ELF-1 (cell line): Measurements from ENCODE around the gene FCHSD2.
"Not testable (repeated sequence)": the region's sequence is repeated elsewhere in the genome, so short reads cannot be mapped to it uniquely, and the experiment has no call there.

Experiments used
- DNase-seq: peaks from one replicate; pipeline ENCODE4 v3.0.0-alpha.2; 2016; ENCODE audit warnings: low read depth, low spot score

The FCHSD2 gene

DNA sequence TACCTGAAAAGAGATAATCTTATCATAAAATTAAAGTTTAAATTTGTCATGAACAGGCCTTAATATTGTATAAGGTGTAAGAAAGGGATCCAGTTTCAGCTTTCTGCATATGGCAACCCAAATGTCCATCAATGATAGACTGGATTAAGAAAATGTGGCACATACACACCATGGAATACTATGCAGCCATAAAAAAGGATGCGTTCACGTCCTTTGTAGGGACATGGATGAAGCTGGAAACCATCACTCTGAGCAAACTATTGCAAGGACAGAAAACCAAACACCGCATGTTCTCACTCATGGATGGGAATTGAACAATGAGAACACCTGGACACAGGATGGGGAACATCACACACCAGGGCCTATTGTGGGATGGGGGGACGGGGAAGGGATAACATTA lies 18.2 kb downstream of the FCHSD2 start:
- not testable (repeated sequence) for DNase-seq

DNA sequence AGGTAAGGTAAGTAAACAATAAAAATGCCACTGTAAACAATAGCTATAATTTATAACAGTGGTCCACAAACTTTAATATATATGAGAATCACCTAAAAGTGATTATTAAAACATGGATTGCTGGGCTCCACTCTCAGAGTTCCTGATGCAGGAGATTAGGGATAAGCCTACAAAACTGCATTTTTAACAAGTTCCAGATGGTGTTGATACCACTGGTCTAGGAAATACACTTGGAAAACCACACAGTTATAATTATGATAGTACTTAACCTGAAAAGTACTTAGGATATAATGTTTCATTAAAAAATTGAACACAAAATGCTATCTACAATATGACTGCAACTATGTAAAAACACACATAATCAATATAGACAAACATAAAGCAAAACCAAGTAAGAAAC lies 20.4 kb downstream of the FCHSD2 start:
- no peak for DNase-seq

- DNase-seq, result no peak
These were observed 25.0 kb downstream of the FCHSD2 start for GRCh38 chr11:73117071-73117470.

GRCh38 chr11:73116636-73117035 lies 25.5 kb downstream of the FCHSD2 start:
- DNase-seq, result no peak

- DNase-seq, result no peak
These were observed 27.3 kb downstream of the FCHSD2 start for GRCh38 chr11:73114835-73115220.

- no peak for DNase-seq
These were observed 27.8 kb downstream of the FCHSD2 start for GRCh38 chr11:73114110-73114834.

GRCh38 chr11:73113426-73113825 lies 28.7 kb downstream of the FCHSD2 start:
- no peak for DNase-seq

- no peak for DNase-seq
These were observed 34.5 kb downstream of the FCHSD2 start for GRCh38 chr11:73107597-73107996.

- DNase-seq, result no peak
These were observed 35.8 kb downstream of the FCHSD2 start for GRCh38 chr11:73106347-73106746.

DNA sequence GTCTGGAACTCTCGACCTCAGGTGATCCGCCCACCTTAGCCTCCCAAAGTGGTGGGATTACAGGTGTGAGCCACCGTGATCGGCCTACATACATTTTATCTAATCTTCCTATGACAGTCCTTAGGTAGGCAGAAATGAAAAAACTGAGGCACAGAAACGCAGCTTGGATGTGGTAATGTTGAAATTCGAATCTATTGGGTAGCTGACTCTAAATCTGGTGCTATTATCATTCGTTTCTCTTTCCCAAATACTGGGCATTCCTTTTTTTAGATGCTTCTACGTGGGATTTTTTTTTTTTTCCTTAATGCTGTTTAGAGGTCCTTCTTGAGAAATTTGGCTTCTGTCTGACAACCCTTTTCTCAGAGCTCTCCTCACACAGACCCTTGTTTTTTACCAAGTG lies 41.5 kb downstream of the FCHSD2 start:
- DNase-seq, result no peak

- no peak for DNase-seq
These were observed 42.4 kb downstream of the FCHSD2 start for GRCh38 chr11:73099512-73100266.

DNA sequence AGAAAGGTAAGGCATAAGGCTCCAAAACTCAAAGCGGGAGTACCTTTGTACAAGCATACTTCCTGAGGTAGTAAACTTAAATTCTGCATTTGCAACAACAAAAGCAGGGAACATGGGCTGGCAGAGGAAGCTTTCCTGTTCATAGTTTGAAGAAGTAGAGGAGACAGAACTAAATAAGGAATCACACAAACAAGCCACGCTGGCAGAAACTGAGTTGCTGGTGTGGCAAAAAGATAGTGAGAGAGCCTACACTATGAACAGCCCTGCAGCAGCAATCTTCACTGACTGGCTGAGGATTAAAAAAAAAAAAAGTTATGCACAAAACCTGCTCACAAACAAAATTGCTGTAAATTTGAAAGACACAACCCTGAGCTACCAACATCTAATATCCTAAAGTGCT lies 46.5 kb downstream of the FCHSD2 start:
- DNase-seq, result no peak

GRCh38 chr11:73091521-73092305 lies 50.4 kb downstream of the FCHSD2 start:
- no peak for DNase-seq

GRCh38 chr11:73087730-73088129 lies 54.4 kb downstream of the FCHSD2 start:
- DNase-seq, result no peak

- DNase-seq, result no peak
These were observed 56.8 kb downstream of the FCHSD2 start for GRCh38 chr11:73085189-73085875.

DNA sequence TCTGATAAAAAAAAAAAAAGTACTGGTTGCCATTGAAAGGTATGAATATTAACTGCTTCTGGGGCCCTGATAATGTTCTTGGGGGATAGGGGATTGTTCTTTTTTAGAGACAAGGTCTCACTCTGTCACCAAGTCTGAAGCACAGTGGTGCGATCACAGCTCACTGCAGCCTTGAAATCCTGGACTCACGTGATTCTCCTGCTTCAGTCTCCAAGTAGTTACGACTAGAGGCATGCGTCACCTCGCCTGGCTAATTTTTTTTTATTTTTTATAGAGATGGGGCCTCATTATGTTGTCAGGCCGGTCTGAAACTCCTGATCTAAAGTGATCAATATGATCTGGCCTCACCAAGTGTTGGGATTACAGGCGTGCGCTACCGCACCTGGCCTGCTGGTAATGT lies 63.5 kb downstream of the FCHSD2 start:
- DNase-seq, result no peak

GRCh38 chr11:73077454-73077853 lies 64.7 kb downstream of the FCHSD2 start:
- no peak for DNase-seq

DNA sequence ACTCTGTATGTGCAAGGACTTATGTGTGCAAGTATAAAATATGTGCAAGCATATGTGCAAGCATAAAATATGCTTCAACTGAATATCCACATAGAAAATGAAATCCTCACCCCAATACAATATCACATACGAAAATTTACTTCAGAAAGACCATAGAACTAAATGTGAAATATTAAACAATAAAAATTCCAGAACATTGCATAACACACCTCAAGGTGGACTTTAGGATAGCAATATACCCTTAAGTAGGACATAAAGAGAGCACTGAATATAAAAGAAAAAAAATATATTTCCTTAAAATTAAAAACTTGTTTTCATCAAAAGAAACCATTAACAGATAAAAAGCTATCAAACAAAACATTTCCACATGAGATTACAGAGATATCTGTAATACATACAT lies 67.8 kb downstream of the FCHSD2 start:
- no peak for DNase-seq

DNA sequence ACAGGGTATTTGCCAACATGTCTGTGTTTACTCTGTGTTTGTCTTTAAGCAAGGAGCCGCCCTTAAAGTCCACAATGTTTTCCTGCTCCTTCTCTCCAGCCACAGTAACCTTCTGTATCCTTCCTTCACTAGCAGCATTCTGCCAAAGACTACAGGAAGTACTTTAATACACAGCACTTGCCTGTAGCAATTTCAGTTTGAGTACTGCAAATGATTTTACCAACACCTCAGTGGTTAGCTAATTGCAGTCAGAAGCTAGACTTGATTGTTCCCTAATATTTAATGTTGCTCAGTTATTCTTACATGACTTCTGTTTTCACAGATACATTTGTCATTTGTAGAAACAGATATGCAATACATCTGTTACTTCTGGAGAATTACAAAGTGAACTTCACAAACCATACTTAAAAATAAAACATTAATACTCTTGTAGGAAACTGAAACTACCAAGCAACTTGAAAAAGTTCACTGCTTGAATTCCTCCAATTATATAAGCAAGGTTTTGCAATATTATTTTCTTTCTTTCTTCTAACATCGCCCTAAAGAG lies 69.1 kb downstream of the FCHSD2 start:
- no peak for DNase-seq

GRCh38 chr11:73070653-73071052 lies 71.5 kb downstream of the FCHSD2 start:
- no peak for DNase-seq

DNA sequence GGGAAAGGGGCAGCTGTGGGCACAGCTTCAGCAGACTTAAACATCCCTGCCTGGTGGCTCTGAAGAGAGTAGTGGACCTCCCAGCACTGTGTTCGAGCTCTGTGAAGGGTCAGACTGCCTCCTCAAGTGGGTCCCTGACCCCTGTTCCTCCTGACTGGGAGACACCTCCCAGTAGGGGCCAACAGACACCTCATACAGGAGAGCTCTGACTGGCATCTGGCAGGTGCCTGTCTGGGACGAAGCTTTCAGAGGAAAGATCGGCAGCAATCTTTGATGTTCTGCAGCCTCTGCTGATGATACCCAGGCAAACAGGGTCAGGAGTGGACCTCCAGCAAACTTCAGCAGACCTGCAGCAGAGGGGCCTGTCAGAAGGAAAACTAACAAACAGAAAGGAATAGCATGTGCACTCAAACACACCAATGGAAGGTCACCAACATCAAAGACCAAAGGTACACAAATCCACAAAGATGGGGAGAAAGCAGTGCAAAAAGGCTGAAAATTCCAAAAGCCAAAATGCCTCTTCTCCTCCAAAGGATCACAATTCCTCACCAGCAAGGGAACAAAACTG lies 80.2 kb downstream of the FCHSD2 start:
- not testable (repeated sequence) for DNase-seq
